HG02943 (cell line): ENCODE data around the gene ZNF385B.

ENCODE experiments used
- ATAC-seq: cut with Tn5 transposase; IDR thresholded peaks from one replicate; pipeline ENCODE4 v1.9.1; 2021; ENCODE audit warnings: mild to moderate bottlenecking, low read depth, moderate library complexity; ENCODE audit not compliant: unreplicated experiment

Gene ZNF385B

DNA sequence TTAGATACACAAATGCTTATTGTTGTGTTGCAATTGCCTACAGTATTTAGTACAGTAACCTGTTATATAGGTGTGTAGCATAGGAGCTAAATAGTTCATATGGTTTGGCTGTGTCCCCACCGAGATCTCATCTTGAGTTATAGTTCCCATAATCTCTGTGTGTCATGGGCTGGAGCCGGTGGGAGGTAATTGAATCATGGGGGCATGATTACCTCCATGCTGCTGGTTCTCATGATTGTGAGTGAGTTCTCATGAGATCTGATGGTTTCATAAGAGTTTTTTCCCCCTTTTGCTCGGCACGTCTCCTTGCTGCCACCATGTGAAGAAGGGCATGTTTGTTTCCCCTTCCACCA, 406.3 kb downstream of the ZNF385B start:
- no peak for ATAC-seq

DNA sequence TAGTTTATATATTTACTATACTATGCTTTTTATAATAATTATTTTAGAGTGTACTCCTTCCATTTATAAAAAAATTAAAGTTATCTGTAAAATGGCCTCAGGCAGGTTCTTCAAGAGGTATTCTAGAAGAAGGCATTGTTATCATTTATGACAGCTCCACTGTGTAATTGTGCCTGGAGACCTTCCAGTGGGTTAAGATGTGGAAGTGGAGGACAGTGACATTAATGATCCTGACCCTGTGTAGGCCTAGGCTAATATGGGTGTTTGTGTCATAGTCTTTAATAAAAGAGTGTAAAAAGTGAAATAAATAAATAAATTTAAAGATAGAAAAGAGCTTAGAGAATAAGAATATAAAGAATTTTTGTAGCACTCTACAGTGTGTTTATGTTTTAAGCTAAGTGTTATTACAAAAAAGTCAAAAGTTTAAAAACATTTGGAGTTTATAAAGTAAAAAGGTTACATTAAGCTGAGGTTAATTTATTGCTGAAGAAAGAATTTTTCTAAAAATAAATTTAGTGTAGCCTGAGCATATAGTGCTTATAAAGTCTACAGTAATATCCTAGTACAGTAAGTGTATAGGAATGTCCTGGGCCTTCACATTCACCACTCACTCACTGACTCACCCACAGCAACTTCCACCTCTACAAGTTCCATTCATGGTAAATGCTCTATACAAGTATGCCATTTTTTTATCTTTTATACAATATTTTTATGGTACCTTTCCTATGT, 406.8 kb downstream of the ZNF385B start:
- ATAC-seq = no peak

DNA sequence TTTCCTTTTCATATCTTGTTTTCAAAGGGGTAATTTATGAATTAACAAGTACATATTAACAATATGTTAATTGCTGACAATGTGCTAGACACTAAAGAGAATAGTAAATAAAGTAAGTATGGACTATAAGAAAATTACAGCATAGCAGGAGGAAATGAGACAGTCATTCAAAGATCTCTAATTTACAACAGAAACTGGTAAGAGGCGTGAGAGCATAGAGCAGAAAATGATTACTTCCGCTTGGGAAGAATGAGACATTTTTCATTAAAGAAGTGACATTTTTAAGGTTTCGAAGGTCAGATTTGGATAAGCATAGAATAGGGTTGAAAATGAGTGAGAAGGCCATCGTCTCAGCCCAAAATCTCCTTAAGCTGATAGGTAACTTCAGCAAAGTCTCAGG, 412.4 kb downstream of the ZNF385B start:
- ATAC-seq = no peak

DNA sequence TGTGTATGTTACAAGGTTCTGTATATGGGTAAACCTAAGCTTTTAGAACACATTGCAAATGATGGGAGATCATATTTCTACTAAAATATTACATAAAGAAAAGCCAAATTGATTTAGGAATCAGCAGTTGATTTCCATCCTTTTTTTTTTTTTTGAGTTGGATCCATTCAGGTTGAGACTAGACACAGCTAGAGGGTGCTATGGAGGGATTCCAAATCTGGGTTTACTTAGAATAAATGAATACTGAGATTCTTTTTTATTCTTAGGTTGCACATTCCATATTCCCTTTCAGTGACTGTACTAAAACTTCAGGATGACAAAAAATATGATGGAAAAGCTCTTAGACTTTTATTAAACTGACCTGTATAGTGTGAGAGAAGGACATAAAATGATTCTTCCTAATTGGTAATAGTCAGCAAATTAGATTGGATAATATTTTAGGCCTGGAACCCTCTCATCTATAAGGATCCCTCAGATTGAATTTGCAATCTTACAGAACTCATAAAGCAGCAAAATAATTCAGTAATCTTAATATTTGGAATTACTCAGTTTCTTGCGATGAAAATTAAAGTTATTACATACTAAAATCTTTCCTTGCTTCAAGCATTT, 413.5 kb downstream of the ZNF385B start:
- no peak for ATAC-seq

DNA sequence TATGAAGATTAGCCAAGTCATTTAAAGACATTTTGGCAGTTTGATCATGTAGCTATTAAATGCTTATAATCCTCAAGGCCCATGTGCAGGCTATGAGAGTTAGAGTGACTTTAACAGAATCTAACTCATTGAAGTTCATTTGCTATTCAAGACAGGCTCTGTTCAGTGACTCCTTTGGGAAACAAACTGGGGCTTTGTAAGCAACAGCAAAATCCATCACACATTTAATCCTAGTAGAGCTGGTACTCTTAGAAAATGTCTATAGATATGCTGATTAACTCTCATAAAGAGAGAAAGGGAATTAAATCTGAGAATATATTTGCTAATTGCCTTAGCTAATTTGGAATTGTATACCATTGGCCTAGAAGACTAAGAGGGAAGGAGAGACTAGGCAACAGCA, 414.0 kb downstream of the ZNF385B start:
- ATAC-seq = no peak

- no peak for ATAC-seq
Observed at GRCh38 chr2:179446476-179447141, 414.8 kb downstream of the ZNF385B start.

DNA sequence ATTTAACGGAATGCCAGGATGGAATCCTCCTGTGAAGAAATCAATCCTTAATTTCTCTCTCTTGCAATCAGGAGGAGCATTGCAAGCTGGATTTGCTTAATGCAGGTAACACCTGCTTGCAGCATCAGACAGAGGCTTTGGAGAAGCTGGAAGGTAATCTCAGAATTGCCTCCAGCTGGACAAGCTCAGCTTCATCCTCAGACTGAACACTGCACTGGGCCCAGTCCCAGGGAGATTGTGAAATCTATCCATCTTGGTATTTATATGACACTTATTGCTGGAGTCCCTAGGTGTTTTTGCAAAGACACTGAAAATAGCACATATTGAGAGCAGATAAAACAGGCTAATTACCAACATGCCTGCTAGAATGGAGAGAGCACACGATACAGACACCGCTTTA, 417.4 kb downstream of the ZNF385B start:
- no peak for ATAC-seq

DNA sequence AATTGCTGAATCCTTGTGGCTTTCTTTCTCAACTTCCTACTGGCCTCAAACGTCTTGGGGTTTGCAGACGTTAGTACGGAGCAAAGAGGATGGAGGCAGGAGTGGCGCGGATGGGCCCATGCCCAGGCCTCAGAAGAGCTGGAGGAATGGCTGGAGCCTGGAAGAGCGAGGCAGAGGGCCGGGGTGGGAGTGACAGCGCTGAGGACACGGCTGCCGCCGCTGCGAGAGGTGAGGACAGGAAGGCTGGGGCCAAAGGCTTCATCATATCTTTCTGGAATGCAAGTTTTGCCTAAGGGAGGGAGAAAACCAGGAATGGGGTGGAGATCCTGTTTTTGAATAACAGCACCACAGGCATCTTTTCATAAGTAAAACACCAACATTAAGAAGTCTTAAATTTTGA, 418.2 kb downstream of the ZNF385B start:
- ATAC-seq = no peak

GRCh38 chr2:179442206-179442605, 419.2 kb downstream of the ZNF385B start:
- ATAC-seq = no peak

GRCh38 chr2:179441551-179441950, 419.9 kb downstream of the ZNF385B start:
- ATAC-seq = no peak

DNA sequence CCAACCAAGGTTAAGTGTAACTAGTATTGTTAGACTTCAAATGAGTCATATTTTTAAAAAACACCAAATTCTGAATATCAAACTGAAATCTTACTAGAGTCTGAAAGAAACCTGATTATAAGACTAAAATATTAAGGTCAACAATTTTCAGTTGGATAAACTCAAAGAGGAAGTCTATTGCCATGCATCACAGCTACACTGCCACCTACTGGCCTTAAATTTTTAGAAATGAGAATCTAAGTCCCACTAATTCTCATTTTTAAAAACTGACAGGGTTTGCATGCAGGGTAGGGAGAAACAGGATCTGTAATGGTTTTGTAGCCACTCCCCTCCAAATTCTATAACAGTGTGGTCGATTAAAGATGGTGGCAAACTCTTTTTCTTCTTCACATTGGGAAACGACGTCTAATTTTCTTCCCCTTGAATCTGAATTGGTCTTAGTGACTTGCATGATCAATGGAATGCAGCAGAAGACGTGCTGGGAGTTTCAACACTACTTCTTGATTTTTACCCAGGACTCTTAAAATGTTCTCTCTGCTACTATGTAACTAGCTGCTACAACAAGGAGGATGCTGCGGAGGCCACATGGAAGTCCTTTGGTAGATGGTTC, 420.7 kb downstream of the ZNF385B start:
- ATAC-seq = no peak

DNA sequence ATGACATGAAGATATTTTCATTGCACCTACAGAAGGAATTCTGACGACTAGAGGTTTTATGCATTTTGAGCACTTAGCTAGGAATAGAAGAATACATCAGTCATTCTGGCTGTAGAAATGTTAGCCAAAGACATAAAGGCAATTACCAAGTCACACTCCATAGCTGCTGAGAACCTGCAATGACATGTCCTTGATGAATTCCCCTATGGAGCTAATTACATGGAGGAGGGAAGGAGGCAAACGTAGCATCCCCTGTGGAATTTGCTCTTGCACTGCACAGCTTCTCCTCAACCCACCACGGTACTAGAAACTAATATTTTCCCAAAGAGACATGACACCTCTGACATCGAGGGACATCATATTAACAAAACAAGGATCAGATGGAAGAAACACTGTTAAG, 422.8 kb downstream of the ZNF385B start:
- ATAC-seq = no peak

GRCh38 chr2:179437430-179437829, 424.0 kb downstream of the ZNF385B start:
- no peak for ATAC-seq

DNA sequence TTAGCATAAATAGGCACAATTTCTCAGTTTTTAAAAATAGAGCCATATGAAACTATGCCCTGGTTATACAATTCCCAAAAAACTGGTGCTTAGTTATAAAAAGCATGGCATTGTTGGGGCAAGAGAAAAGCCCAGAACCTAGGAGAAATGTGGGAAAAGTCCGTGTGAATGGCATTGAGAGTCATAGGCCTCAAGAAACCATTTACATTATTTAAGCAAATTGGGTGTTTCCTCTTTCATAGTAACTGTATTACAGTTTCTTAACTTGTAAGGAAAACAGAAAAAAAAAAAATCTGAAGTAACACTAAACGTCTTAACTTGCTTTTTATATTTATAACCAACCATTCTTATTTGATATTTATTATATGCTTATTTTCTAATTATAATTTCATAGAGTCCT, 425.8 kb downstream of the ZNF385B start:
- no peak for ATAC-seq

DNA sequence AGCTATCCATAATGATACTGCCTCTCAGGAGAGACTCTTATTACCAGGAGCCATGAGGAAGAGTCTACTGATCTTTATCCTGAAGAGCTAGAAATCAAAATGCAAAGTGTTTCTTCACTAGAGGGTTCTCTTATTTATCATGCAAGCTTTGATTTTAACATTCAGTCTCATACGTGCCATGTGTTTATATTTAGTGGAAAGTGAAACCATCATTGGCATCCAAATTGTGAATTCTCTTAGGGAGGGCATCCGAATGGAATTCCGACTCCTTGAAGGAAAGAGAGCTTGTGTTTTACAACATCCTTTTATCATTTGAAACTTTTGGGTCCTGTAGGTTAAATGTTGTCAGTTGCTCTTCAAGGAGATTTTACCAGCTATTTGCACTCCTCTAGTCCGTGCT, 426.4 kb downstream of the ZNF385B start:
- ATAC-seq = no peak

DNA sequence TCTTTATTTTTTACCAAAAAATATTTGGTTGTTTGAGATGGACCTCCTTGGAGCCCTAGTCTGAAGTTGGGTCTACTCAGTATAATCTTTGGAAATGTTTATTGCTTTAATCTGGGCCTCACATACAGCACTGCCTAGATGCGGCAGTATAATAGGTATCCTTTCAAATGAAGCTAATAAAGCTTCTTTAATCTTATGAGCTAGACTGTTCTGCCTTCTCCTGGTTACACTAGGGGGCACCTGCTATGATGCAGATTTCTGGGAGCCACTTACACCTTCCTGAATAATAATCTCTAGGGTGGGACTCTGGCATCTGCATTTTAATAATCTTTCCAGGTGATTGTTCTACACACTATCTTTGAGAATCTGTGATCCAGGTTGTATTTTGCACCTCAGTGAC, 427.1 kb downstream of the ZNF385B start:
- no peak for ATAC-seq

- ATAC-seq = no peak
Observed at GRCh38 chr2:179432751-179433150, 428.7 kb downstream of the ZNF385B start.

- no peak for ATAC-seq
Observed at GRCh38 chr2:179429597-179429996, 431.8 kb downstream of the ZNF385B start.

DNA sequence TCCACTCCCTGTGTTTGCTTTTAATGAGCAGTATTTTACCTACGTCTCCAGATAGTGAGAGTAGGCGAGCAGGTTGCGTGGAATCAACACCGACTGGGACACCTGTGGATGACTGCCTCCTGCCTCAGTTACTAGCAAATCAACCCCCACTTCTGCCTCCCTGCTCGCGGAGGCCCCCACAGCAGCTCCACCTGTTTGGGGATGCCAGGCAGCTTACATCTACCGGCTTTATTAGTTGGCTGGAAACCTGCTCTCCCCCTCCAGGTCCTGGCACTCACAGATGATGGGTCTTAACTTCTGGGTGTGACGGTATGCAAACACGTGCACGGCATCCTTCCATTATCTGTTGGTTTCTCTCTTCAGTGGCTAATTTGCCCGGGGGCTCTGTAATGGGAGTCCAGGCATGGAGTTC, 432.3 kb downstream of the ZNF385B start:
- no peak for ATAC-seq

DNA sequence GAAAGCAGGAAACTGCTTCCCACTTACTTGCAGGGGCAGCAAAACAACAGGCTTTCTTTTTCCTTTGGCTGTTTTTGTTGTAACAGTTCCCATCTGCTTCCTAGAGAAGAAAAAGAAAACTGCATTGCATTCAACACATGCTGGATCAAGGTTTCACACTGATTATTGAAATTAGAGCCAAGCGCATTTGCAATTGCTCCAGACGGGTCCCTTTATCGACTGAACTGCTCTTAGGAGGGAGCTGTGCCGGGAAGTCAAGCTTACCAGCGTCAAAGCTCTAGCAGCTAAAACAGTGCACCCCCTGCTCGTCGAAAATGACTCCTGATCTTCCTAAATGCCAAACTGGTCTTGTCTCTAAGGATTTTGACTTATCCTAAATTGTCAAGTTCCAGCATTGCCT, 432.8 kb downstream of the ZNF385B start:
- no peak for ATAC-seq

DNA sequence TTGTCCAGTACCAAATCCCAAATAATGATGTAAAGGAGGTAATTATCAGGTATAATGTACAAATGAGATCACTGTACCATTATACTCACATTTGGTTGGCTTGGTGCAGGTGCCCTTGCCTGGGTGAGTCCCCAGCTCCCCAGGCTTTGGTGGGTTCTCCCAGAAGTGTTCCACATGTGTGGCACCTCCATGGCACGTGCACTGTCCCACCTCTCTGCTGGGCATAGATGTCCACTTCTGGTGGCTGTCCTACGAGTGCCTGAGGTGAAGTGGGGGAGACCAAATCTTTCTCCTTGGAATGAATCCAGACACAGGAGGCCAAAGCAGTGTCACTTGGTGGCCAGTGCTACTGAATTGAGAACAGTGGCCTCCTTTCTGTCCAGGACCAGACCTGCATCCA, 434.3 kb downstream of the ZNF385B start:
- no peak for ATAC-seq

- no peak for ATAC-seq
Observed at GRCh38 chr2:179424571-179424970, 436.8 kb downstream of the ZNF385B start.
